Fibroblast of lung (primary cell): ENCODE results near the gene CDH12. TPM values are rescaled to one million over a fixed set of nuclear protein-coding genes. Genes with fewer than 3 reads are reported as not detected.

ENCODE experiments used
- DNase-seq, 2 donors: peaks; one replicate each; pipeline versions ENCODE4 v3.0.0 to v3.0.0-alpha.2; 2010; ENCODE audit warnings: low read depth in 2 of 2
- H2AFZ ChIP-seq: 2 replicates; pipeline ENCODE4 v1.5.1; 2012; ENCODE audit warnings: low read length, control low read depth, inconsistent platforms
- H3K27ac ChIP-seq: 2 replicates; pipeline ENCODE4 v1.5.1; 2011; ENCODE audit warnings: low read length, control low read depth; ENCODE audit not compliant: insufficient read depth
- H3K27me3 ChIP-seq: 2 replicates; pipeline ENCODE4 v1.5.1; 2011; ENCODE audit warnings: mild to moderate bottlenecking, low read length; ENCODE audit not compliant: control insufficient read depth, insufficient read depth
- H3K36me3 ChIP-seq: 2 replicates; pipeline ENCODE4 v1.5.1; 2011; ENCODE audit warnings: low read length; ENCODE audit not compliant: control insufficient read depth, insufficient read depth
- H3K4me1 ChIP-seq: 2 replicates; pipeline ENCODE4 v1.5.1; 2011; ENCODE audit warnings: low read length; ENCODE audit not compliant: control insufficient read depth, insufficient read depth; ENCODE audit errors: extremely low read depth
- H3K4me2 ChIP-seq: 2 replicates; pipeline ENCODE4 v1.5.1; 2011; ENCODE audit warnings: low read length, control low read depth; ENCODE audit not compliant: insufficient read depth; ENCODE audit errors: extremely low read depth
- H3K4me3 ChIP-seq, 4 experiments: fragments of 200-600 bp in 1 of 4; sonication (generic) in 1 of 4; replicated peaks in 1 of 4; 2 replicates each; pipeline ENCODE4 v1.5.1; 2011 to 2016; ENCODE audit warnings: low read length in 4 of 4, low read depth in 3 of 4, mild to moderate bottlenecking in 3 of 4, control low read depth in 2 of 4, inconsistent platforms in 1 of 4, mixed read lengths in 1 of 4; ENCODE audit not compliant: insufficient read depth in 1 of 4; ENCODE audit errors: control extremely low read depth in 1 of 4
- H3K79me2 ChIP-seq: 2 replicates; pipeline ENCODE4 v1.5.1; 2012; ENCODE audit warnings: mild to moderate bottlenecking, low read length, inconsistent platforms; ENCODE audit not compliant: control insufficient read depth, insufficient read depth
- H3K9ac ChIP-seq: 2 replicates; pipeline ENCODE4 v1.5.1; 2011; ENCODE audit warnings: mild to moderate bottlenecking, low read length, control low read depth; ENCODE audit not compliant: insufficient read depth
- H3K9me3 ChIP-seq: 2 replicates; pipeline ENCODE4 v1.5.1; 2012; ENCODE audit warnings: low read depth, low read length; ENCODE audit not compliant: control insufficient read depth, insufficient read depth
- H4K20me1 ChIP-seq: 2 replicates; pipeline ENCODE4 v1.5.1; 2011; ENCODE audit warnings: low read length; ENCODE audit not compliant: control insufficient read depth, insufficient read depth; ENCODE audit errors: extremely low read depth
- CTCF ChIP-seq, 2 donors: IDR thresholded peaks in 1 of 2; conservative IDR thresholded peaks in 1 of 2; 1 replicate in 1 of 2; 2 replicates in 1 of 2; pipeline ENCODE4 v1.5.1; 2011 to 2012; ENCODE audit warnings: low read length in 2 of 2, control low read depth in 1 of 2, inconsistent platforms in 1 of 2, low read depth in 1 of 2, mild to moderate bottlenecking in 1 of 2
- EZH2 ChIP-seq: IDR thresholded peaks from 2 replicates; pipeline ENCODE4 v1.5.1; 2012; ENCODE audit warnings: low read length, control low read depth, mild to moderate bottlenecking; ENCODE audit errors: missing control alignments
- polyA plus RNA-seq, 2 donors: library from polyadenylated mRNA; depleted of rRNA in 1 of 2; stranded (reverse) in 1 of 2; unstranded in 1 of 2; fragments of >200 nt; gene quantifications; 2 replicates each; pipeline ENCODE4 v1.2.1, GENCODE V29; 2011 to 2012; ENCODE audit warnings: missing spikeins in 1 of 2
- total RNA-seq: library from RNA; depleted of rRNA; stranded (reverse); fragments of >200 nt; gene quantifications from 2 replicates; pipeline ENCODE4 v1.2.1, GENCODE V29; 2014

CDH12 gene
- total and polyA plus RNA-seq, 2 donors (not counting 1 experiment from before 2014, with no cell fraction given), result 0.02 TPM; not detected in 1

GRCh38 chr5:22471154-22471553, 382.0 kb downstream of the CDH12 start:
- no peak overlapping the region for H3K4me2 ChIP-seq

GRCh38 chr5:22470408-22470807, 382.7 kb downstream of the CDH12 start:
- H4K20me1 ChIP-seq, result no peaks in the 10 kb centered on the region
- no peaks in the 10 kb centered on the region for H3K79me2 ChIP-seq
- no peak overlapping the region for H2AFZ ChIP-seq
- no peak overlapping the region for H3K9ac ChIP-seq
- no peak overlapping the region for H3K4me3 ChIP-seq
- TF ChIP-seq CTCF (conservative IDR thresholded peaks at IDR 0.05 in 1 of 2, IDR thresholded peaks at IDR 0.05 in 1 of 2; ENCODE audit: low read depth in 1 of 2, low read length in 2 of 2) (no peak), EZH2 (no peak)
- H3K9me3 ChIP-seq, result no peaks in the 10 kb centered on the region
- no peaks in the 10 kb centered on the region for H3K27me3 ChIP-seq
- no peaks in the 10 kb centered on the region for H3K36me3 ChIP-seq
- no peaks in the 10 kb centered on the region for H3K4me1 ChIP-seq
- no peak overlapping the region for H3K27ac ChIP-seq
- DNase-seq, result no peak
- H3K4me2 ChIP-seq, result no peak overlapping the region

More at GRCh38 chr5:22471154-22471553, 382.0 kb downstream of the CDH12 start:
- no peak overlapping the region for H3K27ac ChIP-seq
- H3K4me1 ChIP-seq, result no peaks in the 10 kb centered on the region
- DNase-seq, result no peak
- no peaks in the 10 kb centered on the region for H3K9me3 ChIP-seq
- H3K79me2 ChIP-seq, result no peaks in the 10 kb centered on the region
- no peaks in the 10 kb centered on the region for H3K36me3 ChIP-seq
- no peak overlapping the region for H3K4me3 ChIP-seq
- no peaks in the 10 kb centered on the region for H3K27me3 ChIP-seq
- TF ChIP-seq EZH2 (no peak), CTCF (conservative IDR thresholded peaks at IDR 0.05 in 1 of 2, IDR thresholded peaks at IDR 0.05 in 1 of 2; ENCODE audit: low read depth in 1 of 2, low read length in 2 of 2) (no peak)
- H3K9ac ChIP-seq, result no peak overlapping the region
- no peak overlapping the region for H2AFZ ChIP-seq
- no peaks in the 10 kb centered on the region for H4K20me1 ChIP-seq

GRCh38 chr5:22465616-22466015, 387.5 kb downstream of the CDH12 start:
- Histone ChIP-seq H2AFZ (no peak overlapping the region), H3K4me2 (no peak overlapping the region), H3K79me2 (no peaks in the 10 kb centered on the region), H4K20me1 (no peaks in the 10 kb centered on the region), H3K9me3 (no peaks in the 10 kb centered on the region), H3K27me3 (no peaks in the 10 kb centered on the region), H3K36me3 (no peaks in the 10 kb centered on the region), H3K4me1 (no peaks in the 10 kb centered on the region), H3K27ac (no peak overlapping the region), H3K9ac (no peak overlapping the region), H3K4me3 (no peak overlapping the region)
- TF ChIP-seq CTCF (conservative IDR thresholded peaks at IDR 0.05 in 1 of 2, IDR thresholded peaks at IDR 0.05 in 1 of 2; ENCODE audit: low read depth in 1 of 2, low read length in 2 of 2) (no peak), EZH2 (no peak)
- DNase-seq, result no peak
